HG02678 (cell line): ENCODE measurements around the gene TTC34.
"Not testable (repeated sequence)": the region's sequence is repeated elsewhere in the genome, so short reads cannot be mapped to it uniquely, and the experiment has no call there.

ENCODE experiments used
- ATAC-seq: cut with Tn5 transposase; IDR thresholded peaks from one replicate; pipeline ENCODE4 v1.9.1; 2021; ENCODE audit warnings: mild to moderate bottlenecking, moderate library complexity; ENCODE audit not compliant: unreplicated experiment

TTC34 gene

DNA sequence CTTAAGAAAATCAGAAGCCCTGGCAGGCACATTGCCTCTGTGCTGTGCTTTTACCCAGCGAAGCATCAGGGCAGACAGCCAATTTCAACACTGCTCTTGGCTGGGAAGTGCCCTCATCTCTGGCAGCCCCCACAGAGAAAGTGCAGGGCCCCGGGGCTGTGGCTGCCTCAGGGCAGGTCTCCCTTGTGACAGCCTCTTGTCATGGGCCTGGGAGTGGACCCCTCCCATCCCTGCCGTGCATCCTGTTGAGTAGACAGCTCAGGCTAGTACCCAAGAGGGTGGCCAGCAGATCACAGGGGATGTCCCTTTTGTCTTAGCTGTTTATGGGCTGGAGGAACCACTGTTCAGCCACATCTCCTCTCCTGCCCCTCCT, 23.3 kb downstream of the TTC34 start:
- ATAC-seq, result no peak

DNA sequence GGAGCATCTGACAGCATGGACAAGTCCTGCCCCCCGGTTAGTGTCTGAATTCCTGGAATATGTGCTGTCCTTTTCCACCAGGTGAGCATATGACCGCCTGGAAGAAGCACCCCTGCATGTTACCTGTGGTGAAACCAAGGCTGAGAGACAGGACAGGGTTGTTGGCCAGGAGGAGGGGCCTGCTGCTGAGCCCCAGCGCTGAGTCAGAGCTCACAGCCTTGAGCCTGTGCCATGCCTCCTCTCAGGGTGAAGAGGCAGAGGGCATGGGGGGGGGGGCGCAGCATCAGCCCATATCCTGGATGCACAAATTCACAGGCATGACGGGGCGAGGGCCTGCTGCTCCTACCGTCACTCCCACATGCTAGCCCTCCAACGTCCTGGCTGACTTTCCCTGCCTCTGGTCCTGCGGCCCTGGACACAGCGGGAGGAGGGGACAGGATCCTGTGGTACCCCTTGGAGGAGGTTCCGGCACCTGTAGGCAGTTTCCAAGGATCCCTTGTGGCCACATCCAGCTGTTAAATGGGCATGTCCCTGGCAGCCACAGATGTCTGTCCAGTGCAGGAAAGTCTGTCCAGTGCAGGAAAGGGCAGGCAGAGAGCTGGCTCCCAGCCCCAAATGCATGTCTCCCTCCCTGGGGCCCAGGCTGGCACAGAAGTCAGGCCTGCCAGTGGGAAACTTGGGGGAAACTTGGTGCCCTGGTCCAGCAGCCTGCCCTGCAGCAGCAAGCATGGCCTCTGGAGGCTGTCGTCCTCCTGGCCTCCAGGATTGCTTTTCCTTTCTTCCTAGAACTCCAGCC, 23.9 kb downstream of the TTC34 start:
- no peak for ATAC-seq

DNA sequence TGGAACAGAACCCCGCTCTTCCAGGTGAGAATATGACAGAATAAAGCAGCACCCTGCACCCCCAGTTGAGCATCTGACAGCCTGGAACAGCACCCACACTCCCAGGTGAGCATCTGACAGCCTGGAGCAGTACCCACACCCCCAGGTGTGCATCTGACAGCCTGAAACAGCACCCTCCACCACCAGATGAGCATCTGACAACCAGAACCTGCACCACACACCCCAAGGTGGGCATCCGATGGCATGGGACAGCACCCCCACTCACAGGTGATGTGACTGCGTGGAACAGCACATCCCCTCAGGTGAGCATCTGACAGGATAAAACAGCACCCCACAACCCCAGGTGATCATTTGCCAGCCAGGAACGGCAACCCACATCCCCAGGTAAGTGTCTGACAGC, 26.2 kb downstream of the TTC34 start:
- ATAC-seq, result not testable (repeated sequence)

DNA sequence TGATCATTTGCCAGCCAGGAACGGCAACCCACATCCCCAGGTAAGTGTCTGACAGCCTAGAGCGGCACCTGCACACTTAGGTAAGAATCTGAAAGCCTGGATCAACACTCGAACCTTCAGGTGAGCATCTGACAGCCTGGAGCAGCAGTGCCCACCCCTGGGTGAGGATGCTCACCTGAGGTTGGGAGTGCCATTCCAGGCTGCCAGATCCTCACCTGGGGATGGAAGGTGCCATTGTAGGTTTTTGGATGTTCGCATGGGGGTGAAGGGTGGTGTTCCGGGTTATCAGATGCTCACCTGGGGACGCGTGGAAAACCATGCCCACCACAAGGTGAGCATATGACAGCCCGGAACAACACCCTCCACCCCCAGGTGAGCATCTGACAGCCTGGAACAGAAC, 33.4 kb downstream of the TTC34 start:
- not testable (repeated sequence) for ATAC-seq

DNA sequence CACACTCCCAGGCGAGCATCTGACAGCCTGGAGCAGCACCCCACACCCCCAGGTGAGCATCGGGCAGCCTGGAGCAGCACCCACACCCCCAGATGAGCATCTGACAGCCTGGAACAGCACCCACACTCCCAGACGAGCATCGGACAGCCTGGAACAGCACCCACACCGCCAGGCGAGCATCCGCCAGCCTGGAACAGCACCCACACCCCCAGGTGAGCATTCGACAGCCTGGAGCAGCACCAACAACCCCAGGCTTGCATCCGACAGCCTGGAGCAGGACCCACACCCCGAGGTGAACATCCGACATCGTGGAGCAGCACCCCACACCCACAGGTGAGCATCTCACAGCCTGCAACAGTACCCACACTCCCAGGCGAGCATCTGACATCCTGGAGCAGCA, 42.1 kb downstream of the TTC34 start:
- ATAC-seq, result not testable (repeated sequence)

DNA sequence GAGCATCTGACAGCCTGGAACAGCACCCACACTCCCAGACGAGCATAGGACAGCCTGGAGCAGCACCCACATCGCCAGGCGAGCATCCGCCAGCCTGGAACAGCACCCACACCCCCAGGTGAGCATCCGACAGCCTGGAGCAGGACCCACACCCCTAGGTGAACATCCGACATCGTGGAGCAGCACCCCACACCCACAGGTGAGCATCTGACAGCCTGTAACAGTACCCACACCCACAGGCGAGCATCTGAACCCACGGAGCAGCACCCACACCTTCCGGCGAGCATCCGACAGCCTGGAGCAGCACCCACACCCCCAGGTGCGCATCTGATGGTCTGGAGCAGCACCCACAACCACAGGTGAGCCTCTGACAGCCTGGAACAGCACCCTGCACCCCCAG, 44.0 kb downstream of the TTC34 start:
- ATAC-seq, result not testable (repeated sequence)

DNA sequence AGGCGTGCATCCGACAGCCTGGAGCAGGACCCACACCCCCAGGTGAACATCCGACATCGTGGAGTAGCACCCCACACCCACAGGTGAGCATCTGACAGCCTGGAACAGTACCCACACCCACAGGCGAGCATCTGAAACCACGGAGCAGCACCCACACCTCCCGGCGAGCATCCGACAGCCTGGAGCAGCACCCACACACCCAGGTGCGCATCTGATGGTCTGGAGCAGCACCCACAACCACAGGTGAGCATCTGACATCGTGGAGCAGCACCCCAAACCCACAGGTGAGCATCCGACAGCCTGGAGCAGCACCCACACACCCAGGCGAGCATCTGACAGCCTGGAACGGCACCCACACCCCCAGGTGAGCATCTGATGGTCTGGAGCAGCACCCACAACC, 46.1 kb downstream of the TTC34 start:
- ATAC-seq, result not testable (repeated sequence)

DNA sequence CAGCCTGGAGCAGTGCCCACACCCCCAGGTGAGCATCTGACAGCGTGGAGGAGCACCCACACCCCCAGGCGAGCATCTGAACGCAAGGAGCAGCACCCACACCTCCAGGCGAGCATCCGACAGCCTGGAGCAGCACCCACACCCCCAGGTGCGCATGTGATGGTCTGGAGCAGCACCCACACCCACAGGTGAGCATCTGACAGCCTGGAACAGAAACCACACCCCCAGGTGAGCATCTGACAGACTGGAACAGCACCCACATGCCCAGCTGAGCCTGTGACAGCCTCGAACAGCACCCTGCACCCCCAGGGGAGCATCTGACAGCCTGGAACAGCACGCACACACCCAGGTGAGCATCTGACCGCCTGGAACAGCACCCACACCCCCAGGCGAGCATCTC, 46.9 kb downstream of the TTC34 start:
- not testable (repeated sequence) for ATAC-seq

DNA sequence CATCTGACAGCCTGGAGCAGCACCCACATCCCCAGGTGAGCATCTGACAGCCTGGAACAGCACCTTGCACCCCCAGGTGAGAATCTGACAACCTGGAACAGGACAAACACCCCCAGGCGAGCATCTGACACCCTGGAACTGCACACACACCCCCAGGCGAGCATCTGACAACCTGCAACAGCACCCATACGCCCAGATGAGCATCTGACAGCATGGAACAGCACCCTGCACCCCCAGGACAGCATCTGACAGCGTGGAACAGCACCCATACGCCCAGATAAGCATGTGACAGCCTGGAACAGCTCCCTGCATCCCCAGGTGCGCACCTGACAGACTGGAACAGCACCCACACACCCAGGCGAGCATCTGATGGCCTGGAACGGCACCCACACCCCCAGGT, 49.0 kb downstream of the TTC34 start:
- not testable (repeated sequence) for ATAC-seq

DNA sequence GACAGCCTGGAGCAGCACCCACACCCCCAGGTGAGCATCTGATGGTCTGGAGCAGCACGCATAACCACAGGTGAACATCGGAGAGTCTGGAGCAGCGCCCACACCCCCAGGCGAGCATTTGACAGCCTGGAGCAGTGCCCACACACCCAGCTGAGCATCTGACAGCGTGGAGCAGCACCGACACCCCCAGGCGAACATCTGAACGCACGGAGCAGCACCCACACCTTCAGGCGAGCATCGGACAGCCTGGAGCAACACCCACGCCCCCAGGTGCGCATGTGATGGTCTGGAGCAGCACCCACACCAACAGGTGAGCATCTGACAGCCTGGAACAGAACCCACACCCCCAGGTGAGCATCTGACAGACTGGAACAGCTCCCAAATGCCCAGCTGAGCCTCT, 49.6 kb downstream of the TTC34 start:
- not testable (repeated sequence) for ATAC-seq

DNA sequence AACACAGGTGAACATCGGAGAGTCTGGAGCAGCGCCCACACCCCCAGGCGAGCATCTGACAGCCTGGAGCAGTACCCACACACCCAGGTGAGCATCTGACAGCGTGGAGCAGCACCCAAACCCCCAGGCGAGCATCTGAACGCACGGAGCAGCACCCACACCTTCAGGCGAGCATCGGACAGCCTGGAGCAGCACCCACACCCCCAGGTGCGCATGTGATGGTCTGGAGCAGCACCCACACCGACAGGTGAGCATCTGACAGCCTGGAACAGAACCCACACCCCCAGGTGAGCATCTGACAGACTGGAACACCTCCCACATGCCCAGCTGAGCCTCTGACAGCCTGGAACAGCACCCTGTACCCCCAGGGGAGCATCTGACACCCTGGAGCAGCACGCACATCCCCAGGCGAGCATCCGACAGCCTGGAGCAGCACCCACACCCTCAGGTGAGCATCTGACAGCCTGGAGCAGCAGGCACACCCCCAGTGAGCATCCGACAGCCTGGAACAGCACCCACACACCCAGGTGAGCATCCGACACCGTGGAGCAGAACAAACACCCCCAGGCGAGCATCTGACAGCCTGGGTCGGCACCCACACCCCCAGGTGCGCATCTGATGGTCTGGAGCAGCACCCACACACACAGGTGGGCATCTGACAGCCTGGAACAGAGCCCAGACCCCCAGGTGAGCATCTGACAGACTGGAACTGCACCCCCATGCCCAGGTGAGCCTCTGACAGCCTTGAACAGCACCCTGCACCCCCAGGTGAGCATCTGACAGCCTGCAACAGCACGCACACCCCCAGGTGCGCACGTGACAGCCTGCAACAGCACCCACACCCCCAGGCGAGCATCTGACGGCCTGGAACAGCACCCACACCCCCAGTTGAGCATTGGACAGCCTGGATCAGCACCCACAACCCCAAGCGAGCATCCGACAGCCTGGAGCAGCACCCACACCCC, 50.4 kb downstream of the TTC34 start:
- ATAC-seq, result not testable (repeated sequence)

DNA sequence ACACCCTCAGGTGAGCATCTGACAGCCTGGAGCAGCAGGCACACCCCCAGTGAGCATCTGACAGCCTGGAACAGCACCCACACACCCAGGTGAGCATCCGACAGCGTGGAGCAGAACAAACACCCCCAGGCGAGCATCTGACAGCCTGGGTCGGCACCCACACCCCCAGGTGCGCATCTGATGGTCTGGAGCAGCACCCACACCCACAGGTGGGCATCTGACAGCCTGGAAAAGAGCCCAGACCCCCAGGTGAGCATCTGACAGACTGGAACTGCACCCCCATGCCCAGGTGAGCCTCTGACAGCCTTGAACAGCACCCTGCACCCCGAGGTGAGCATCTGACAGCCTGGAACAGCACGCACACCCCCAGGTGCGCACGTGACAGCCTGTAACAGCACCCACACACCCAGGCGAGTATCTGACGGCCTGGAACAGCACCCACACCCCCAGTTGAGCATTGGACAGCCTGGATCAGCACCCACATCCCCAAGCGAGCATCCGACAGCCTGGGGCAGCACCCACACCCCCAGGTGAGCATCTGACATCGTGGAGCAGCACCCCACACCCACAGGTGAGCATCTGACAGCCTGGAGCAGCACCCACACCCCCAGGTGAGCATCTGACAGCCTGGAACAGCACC, 51.3 kb downstream of the TTC34 start:
- not testable (repeated sequence) for ATAC-seq

DNA sequence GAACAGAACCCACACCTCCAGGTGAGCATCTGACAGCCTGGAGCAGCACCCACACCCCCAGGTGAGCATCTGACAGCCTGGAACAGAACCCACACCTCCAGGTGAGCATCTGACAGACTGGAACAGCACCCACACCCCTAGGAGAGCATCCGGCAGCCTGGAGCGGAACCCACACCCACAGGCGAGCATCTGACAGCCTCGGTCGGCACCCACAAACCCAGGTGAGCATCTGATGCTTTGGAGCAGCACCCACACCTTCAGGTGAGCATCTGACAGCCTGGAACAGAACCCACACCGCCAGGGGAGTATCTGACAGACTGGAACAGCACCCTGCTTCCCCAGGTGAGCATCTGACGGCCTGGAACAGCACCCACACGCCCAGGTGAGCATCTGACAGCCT, 52.9 kb downstream of the TTC34 start:
- not testable (repeated sequence) for ATAC-seq

DNA sequence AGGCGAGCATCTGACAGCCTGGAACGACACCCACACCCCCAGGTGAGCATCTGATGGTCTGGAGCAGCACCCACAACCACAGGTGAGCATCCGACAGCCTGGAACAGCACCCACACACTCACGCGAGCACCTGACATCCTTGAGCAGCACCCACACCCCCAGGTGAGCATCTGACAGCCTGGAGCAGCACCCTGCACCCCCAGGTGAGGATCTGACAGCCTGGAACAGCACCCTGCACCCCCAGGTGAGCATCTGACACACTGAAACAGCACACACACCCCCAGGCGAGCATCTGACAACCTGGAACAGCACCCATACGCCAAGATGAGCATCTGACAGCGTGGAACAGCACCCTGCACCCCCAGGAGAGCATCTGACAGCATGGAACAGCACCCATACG, 106.7 kb downstream of the TTC34 start:
- not testable (repeated sequence) for ATAC-seq

DNA sequence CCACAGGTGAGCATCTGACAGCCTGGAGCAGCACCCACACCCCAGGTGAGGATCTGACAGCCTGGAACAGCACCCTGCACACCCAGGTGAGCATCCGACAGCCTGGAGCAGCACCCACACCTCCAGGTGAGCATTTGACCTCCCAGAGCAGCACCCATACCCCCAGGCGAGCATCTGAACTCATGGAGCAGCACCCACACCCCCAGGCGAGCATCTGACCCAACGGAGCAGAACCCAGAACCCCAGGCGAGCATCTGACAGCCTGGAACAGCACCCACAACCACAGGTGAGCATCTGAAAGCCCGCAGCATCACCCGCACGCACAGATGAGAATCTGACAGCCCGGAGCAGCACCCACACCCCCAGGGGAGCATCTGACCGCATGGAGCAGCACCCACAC, 111.3 kb downstream of the TTC34 start:
- not testable (repeated sequence) for ATAC-seq

DNA sequence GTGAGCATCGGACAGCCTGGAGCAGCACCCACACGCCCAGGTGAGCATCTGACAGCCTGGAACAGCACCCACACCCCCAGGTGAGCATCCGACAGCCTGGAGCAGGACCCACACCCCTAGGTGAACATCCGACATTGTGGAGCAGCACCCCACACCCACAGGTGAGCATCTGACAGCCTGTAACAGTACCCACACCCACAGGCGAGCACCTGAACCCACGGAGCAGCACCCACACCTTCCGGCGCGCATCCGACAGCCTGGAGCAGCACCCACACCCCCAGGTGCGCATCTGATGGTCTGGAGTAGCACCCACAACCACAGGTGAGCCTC, 113.2 kb downstream of the TTC34 start:
- ATAC-seq, result not testable (repeated sequence)

DNA sequence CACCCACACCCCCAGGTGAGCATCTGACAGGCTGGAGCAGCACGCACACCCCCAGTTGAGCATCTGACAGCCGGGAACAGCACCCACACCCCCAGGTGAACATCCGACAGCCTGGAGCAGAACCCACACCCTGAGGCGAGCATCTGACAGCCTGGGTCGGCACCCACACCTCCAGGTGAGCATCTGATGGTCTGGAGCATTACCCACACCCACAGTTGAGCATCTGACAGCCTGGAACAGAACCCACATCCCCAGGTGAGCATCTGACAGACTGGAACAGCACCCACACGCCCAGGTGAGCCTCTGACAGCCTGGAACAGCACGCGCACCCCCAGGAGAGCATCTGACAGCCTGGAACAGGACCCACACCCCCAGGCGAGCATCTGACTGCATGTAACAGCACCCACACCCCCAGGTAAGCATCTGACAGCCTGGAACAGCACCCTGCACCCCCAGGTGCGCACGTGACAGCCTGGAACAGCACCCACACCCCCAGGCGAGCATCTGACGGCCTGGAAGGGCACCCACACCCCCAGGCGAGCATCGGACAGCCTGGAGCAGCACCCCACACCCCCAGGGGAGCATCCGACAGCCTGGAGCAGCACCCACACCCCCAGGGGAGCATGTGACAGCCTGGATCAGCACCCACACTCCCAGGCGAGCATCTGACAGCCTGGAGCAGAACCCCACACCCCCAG, 113.7 kb downstream of the TTC34 start:
- not testable (repeated sequence) for ATAC-seq

DNA sequence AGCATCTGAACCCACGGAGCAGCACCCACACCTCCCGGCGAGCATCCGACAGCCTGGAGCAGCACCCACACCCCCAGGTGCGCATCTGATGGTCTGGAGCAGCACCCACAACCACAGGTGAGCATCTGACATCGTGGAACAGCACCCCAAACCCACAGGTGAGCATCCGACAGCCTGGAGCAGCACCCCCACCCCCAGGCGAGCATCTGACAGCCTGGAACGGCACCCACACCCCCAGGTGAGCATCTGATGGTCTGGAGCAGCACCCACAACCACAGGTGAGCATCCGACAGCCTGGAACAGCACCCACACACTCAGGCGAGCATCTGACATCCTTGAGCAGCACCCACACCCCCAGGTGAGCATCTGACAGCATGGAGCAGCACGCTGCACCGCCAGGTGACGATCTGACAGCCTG, 114.3 kb downstream of the TTC34 start:
- not testable (repeated sequence) for ATAC-seq

DNA sequence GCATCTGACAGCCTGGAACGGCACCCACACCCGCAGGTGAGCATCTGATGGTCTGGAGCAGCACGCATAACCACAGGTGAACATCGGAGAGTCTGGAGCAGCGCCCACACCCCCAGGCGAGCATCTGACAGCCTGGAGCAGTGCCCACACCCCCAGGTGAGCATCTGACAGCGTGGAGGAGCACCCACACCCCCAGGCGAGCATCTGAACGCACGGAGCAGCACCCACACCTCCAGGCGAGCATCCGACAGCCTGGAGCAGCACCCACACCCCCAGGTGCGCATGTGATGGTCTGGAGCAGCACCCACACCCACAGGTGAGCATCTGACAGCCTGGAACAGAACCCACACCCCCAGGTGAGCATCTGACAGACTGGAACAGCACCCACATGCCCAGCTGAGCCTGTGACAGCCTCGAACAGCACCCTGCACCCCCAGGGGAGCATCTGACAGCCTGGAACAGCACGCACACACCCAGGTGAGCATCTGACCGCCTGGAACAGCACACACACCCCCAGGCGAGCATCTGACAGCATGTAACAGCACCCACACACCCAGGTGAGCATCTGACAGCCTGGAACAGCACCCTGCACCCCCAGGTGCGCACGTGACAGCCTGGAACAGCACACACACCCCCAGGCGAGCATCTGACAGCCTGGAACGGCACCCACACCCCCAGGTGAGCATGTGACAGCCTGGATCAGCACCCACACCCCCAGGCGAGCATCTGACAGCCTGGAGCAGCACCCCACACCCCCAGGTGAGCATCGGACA, 115.2 kb downstream of the TTC34 start:
- not testable (repeated sequence) for ATAC-seq

DNA sequence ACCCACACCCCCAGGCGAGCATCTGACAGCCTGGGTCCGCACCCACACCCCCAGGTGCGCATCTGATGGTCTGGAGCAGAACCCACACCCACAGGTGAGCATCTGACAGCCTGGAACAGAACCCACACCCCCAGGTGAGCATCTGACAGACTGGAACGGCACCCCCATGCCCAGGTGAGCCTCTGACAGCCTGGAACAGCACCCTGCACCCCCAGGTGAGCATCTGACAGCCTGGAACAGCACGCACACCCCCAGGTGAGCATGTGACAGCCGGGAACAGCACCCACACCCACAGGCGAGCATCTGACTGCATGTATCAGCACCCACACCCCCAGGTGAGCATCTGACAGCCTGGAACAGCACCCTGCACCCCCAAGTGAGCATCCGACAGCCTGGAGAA, 115.8 kb downstream of the TTC34 start:
- not testable (repeated sequence) for ATAC-seq
